Activated CD8-positive, alpha-beta memory T cell treated with anti-CD3 and anti-CD28 coated beads, Interleukin-2, amount 50 U/mL, for 24 hours (primary cell): ENCODE results near the gene LYPD1.

Experiments
- DNase-seq: peaks from one replicate; pipeline ENCODE4 v3.0.0-alpha.2; 2020; ENCODE audit errors: extremely low read depth

The LYPD1 gene

DNA sequence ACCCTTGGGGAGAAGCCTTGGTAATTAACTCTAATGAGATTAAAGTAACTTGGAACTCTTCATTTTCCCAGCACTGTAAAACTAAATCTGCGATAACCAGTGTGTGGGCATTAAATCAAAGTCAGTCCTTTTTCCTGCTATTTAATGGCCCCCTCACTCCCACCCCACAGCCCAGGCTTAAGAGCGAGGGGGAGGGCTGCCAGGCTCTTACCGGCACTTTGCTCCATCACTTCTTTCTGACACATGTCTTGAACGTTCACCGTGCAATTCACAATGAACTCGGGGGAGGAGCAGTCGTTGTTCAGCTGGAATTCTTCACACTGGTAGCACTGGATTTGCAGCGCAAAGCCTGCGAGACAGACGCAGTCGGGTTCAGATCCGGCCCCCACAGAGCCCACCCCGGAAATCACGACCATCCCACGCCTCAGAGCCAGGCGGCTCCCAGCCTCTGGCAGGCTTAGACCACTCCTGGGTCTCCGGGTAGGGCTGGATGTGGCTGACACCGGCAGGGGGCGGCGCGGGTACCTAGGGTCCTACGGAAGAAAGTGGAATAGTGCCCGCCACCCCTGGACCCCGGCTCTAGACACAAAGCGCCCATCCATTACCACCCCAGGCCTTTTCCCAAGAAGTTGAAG is 1.7 kb downstream of the LYPD1 start:
- DNase-seq = no peak

DNA sequence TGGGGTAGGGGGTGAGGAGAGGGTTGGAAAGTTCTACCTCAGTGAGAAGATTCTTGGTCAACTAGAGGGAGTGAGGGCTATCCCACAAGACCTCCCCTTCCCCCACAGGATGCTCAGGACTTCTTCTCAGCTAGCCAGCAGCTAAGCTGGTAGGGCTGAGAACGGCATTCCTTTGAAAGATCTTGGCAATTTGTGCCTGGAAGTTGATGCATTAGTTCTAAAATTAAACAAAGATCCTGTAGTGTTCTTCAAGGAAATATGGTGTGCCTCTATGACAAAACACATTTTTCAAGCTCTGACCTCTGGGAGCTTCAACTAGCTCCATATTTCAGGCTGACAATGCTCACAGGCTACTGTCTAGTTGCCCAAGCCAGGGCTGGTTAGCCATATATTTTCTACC is 2.3 kb downstream of the LYPD1 start:
- no peak for DNase-seq

DNA sequence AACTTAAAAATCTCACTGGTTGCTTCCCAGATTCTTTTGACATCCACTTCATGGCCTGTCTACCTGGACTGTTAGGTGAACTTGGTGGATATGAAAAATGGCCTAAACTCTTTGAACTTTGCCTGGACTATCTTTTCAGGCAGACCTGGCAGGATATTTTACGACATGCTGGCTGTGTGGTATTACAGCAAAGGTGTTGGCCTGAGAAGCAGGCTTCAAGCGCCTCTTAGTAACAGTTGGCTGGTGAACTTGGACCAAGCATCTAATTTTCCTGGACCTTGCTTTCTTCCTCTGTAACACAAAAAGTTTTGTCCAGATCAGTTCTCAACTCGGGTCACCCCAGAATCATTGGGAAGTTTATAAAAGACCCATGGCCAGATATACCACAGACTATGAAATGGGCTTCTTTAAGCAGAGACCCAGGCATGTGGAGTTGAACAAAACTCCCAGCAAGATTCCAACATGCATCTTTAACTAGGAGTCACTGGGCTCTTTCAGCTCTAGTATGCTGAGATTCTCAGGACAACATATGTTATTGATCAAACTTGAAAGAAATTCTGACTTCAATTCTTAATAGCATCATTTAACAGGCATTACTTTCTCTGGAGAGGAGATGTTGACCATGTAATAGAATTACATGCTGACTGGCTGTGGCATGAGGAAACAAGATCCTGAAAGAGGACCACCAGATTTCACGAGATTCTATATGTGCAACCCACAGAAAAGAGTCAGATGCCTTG is 4.4 kb downstream of the LYPD1 start:
- DNase-seq = no peak

DNA sequence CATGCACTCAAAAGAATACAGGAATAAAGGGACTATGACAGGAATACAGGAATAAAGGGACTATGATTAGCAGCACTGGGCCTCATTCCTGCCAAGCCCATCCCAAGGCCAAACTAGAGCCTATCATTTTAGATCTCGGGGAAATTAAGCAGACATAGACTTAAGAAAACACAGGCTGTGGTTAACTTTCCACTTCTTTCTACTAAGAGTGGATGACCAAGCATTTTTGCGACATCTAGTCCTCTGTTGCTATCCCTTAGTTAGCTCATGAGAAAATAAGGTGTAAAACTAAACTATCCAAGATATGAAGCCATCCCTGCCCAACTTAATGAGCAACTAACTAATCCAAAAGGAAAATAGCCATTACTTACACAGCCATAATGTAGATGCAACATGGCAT is 5.9 kb downstream of the LYPD1 start:
- no peak for DNase-seq

DNA sequence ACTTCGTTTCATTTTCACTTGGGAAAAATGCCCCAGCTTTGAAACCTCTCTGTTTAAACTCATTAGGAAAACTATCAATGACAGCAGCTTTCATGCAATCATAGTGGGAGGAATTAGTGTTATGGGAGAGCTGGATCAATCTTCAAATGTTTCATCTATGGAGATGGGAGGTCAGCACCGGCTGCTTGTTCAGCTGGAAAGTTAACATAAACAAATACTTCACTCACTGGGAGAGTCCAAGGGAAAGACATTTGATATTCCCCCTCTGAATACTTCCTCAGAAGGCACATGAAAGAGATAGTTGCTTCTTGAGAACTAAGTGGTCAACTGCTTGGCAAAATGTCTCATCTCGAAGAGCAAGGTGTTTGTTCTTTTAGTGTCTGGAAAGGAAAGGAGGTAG is 7.3 kb downstream of the LYPD1 start:
- no peak for DNase-seq

DNA sequence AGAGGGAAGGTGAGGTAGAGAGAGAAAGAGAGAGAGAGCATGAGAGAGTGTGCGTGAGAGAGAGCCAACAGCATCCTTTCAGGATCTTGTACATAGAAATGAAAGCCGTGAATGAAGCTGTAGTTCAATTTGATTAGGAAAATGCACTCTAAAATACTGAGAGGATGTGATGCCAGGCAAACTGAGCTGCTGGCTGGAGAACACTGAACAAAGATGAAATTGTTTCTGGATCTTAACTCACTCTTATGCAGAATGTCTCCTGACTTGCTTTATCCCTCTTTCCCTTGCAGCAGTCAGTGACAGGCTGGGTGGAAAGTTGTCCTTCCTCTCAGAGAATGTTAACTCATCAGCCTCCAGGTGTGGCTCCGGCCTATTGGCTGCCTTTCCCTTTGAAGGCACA is 10.7 kb downstream of the LYPD1 start:
- DNase-seq = no peak

DNA sequence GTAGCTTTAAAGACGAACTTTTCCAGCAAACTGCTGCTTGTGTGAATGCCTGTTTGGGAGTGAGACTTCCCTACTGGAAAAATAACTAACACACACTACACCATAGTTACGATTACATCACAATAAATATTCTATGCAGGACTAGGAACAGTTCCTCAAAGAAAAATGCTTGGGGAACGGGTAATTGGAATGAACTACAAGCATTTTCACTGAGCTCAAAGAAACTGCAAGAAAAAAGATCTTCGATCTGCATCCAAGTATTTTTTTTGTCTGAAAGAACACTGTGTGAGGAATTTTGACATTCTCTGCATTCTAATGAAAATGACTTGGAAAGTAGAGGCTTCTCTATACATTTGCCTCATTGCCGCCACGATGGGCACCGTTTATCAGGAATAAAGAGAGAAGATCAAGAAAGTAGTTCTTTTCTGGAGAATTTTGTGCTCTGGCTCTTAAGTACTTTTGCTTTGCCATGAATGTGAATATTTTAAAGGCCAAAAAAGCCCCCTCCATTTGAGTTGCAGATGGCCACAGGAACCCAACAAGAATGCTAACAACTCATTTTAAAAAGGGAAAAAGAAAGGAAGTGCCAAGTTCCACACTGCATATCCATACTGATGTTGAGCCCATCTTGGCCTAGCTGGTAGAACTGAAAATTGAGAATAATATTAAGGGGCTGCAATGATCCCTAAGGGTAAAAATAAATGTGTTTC is 13.6 kb downstream of the LYPD1 start:
- DNase-seq = no peak

DNA sequence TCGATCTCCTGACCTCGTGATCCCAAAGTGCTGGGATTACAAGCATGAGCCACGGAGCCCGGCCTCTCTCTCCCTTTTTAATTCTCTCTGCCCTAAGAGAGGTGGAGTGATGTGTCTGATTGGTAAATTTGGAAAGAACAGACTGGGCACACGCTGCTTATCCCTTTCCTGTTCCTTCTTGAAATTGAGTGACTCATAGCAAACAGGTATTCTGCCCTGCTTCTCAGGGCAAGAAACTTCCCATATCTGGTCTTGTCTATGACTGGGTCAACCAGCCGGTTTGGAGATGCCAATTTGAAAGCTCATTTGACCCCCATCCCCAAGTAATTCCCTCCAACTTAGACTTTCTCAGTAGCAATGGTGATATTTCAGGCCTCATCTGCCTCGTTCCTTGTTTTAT is 15.0 kb downstream of the LYPD1 start:
- no peak for DNase-seq

DNA sequence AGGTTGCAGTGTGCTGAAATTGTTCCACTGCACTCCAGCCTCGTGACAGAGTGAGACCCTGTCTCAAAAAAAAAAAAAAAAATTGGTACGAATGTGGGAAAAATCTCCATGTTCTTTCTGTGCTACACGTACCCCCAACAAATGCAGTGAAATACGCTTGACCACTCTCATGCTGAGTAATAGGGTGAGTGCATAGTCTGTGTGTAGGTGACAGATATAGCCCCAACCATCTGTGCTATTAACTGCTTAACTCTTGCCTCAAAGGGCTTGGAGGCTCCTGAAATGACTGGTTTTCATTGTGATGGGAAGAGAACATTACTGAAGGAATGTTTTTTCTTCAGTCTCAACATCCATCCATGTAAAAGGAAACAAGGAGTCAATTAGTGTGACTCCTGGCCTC is 15.7 kb downstream of the LYPD1 start:
- DNase-seq = no peak

DNA sequence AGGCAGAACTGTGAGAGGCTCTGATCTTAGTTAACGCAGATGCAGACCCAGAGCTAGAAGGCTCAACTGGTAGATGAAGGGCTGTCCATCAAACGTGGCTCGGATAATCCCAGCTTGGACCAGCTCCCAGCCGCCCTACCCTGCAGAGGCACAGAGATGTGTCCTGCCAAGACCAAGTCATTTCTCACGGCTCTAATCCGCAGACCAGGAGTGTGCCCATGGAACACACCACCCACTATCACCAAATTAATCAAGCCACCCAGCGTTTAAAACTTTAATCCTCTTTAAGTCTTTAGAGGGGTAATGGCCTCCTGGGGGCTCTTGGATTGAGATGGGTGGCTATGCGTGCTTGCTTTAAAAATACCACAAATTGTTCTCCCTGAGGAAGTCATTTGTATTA is 17.5 kb downstream of the LYPD1 start:
- DNase-seq = no peak

DNA sequence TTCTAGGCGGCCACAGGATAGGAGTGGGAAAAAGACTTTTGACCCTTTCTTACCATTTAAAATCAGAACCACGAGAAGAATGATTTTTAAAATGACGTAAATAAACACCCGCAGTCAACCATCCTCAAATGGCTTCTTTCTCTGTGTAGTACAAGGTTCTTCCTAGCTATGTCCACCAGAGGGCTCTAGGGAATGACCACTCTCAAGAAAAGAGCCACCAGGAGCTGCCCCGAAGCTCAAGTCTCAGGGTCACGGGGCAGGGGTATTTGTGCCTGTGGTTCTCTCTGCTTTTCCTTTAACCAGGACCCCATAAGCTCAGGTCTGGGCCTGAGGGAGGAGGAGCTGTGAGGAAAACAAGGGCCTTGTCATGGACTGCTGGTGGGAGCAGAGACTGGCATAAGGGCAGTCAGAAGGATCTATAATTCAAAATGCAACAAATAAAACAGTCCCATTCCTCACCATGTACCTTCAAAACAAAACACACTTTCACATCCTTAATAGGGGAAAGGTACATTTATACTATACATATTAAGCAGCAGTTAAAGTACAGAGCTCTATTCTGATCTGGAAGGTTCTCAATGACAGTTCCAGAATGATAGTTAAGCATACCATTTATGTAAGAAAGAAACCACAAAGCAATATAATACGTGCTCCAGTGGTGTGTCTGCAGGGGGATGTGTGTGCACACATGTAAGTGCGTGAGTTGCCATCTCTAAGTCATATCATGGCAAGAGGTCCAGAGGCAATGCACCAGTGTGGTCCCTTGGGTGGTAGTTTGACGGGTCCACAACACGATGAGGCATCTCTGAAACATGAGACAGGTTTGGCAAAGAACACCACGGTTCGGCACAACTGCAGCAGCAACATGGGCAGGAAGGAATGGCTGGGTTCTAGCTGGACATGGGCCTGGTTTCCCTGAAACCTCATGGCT is 18.6 kb downstream of the LYPD1 start:
- DNase-seq = no peak

DNA sequence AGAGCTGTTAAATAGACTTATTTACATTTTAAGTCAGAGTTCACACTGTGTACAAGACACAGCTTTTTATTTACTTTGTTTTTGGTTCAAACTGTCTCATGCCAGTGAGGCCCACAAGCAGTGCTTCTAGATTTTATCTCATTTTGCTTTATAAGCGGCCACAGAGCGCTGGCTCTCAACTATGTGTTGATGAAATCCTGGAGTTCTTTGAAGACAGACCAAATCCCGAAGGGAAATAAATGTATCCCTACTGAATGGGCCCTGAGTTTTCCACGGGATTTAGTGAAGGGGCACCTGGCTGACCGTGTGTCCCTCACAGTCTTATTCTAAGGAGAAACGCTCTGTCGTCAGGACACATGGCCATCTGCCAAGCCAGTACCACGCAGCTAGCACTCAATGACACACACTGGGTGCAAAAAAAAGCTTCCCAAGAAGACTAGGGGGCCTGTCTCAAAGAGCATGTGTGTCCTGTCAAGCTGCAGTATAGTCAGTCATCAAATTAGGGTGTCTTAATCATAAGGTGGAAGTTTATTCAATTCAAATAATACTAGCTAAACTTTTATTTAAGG is 23.4 kb downstream of the LYPD1 start:
- DNase-seq = no peak

DNA sequence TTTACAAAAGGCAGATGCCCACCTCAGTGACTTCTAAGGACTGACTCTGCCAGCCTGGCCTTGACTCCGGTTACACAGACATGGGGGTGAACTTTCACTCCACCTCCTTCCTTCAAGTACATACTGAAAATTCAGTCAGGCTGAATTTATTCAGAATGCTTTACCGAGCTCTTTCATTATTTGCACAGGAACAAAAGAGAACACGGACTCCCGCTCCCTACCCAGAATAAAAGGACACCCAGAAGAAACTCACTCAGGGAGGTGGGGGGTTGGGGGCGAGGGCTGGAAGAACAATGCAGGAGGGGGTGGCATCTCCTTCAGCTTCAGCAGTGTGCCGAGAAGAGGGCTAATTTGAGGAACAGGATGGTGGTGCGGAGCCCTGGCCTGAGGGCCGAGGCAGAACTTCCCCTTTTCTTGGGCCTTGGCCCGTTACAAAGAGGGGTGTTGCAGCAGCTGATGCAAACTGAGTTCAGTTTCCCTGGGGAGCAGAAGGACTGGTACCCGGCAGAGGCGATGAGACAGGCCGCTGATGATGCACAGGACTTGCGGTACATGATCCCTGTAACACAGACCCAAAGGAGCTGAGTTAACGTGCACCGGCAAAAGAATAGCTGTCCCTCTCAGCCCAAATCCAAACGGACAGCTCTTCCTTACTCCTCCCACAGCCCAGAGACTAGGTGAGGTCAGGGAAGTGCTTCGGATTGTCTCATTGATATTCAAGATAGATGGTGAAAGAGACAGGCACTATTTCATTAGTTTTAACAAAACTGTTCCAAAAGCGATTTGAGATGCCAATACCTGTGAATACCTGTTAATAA is 24.1 kb downstream of the LYPD1 start:
- no peak for DNase-seq

DNA sequence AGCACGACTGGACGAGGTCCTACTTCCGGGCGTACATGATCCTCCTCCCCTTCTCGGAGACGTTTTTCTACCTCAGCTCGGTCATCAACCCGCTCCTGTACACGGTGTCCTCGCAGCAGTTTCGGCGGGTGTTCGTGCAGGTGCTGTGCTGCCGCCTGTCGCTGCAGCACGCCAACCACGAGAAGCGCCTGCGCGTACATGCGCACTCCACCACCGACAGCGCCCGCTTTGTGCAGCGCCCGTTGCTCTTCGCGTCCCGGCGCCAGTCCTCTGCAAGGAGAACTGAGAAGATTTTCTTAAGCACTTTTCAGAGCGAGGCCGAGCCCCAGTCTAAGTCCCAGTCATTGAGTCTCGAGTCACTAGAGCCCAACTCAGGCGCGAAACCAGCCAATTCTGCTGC is 24.8 kb downstream of the LYPD1 start:
- DNase-seq = no peak

DNA sequence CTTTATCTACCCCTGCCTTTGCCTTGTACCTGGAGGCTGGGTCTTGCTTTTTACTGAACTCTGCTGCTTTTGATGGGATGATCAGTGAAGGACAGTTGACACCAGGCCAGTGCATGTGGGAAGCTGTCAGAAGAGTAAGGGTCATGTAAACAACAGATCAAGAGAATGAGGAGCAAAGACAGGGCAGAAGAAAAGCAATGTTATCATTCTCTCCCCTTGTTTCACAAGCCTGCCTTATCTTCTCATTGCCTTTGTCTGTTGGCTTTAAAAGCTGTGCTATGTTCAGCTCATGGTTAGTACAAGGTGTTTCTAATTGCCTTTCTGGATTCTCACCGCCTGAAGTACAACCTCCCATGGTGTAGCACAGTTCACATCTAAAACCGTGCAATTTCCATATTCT is 27.6 kb downstream of the LYPD1 start:
- no peak for DNase-seq

DNA sequence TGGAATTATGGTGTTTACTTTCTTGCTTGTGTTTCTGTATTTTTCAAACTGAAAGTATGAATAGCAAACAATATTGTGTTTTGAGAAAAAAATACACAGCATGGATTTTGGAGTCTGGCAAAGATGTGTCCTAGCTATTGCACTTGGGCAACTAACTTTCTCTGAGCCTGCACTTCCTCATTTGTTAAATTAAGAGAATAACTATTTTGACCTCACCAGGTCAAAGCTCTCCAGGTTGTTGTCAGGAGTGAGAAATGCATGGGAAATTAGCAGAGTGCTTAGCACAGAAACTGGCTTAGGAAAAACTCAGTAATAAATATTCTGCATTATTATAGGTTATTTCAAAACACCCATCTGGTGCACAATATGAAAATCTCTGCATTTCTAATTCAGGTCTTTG is 28.2 kb downstream of the LYPD1 start:
- no peak for DNase-seq

DNA sequence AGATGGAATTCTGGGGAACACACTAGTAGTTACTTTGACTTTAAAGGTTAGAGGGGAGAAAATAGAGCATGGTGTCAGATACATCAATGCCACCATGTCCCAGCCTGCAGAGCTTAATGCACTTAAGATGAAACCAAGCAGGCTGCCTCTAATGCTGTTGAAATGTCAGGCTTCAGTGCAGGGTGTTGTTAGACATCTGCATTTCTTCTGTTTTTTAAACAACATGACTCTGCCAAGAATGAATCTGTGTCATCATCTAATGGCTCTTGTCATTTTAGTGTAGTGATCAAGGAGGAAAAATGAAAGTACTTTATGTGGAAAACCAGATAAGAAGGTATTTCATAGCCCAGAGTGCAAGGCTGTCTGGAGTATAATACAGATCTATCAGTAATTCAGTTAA is 29.9 kb downstream of the LYPD1 start:
- DNase-seq = no peak

DNA sequence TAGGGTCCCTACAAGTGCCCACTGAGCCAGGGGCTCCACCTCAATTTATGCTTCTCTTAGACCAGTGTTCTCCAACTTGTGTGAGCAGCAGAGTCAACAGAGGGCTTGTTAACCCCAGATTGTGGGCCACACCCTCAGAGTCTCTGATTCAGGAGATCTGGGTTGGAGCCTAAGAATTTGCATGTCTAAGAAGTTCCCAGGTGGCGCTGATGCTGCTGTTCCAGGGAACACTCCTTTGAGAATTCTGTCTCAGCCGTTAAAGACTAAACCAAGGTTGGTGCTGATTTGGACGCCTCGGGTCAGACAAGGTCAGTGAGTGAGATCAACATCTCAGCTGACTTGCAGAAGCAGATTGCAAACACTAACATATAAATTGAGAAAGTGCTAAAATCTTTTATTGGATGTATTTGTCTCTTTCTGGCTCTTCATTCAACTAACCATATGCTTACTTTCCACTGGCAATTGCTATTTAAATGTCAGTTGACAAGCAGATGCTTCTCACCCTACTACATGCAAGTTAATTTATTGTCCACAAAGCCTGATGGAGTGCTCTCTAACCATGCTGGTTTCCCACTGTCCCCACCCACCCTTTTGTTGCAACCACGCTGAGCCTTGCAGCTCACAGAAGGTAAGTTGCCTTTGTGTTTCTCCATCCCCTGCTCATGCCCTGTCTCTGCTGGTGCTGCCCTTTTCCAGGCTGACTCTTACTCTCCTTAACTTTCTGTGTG is 31.5 kb downstream of the LYPD1 start:
- DNase-seq = no peak

DNA sequence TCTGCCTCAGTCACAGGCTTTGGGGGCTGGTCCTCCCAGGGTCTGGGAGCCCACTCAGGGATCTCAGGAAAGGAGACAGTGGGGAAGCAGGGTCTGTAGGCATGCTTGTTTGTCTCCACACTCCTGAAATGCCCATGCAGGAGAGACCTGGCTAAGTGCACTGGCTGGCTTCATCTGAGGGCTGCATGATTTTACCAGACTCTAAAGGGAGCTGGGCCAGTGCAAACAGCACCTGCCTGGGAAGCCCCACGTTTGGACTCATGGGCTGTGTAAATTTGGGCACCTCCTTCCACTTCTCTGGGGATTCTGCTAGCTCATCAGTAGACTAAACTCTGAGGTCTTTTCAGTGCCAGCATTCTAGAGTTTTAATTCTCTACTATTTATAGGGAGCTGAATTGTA is 33.7 kb downstream of the LYPD1 start:
- no peak for DNase-seq

DNA sequence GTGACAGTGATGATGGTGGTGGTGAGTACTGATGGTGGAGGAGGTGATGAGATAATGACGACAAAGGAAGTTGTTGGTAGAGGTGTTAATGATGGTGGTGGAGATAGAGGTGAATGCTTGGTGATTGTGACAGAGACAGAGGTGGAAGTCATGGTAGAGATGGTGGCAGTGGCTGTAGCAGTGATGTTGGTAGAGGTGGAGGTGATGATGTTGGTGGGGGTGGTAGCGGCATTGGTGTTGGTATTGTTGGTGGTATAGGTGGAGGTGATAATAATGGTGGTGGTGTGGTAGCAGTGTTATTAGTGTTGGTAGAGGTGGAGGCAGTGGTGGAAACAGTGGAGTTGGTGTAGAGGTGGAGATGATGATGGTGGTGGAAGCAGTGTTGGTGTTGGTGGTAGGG is 36.4 kb downstream of the LYPD1 start:
- DNase-seq = no peak
